Activated T-cell treated with anti-CD3 and anti-CD28 coated beads, Interleukin-2, amount 50 U/mL, for 1 hour (primary cell): Measurements from ENCODE around the gene TPRN.

Source experiments
- DNase-seq: peaks from one replicate; pipeline ENCODE4 v3.0.0-alpha.2; 2020

The TPRN gene

DNA sequence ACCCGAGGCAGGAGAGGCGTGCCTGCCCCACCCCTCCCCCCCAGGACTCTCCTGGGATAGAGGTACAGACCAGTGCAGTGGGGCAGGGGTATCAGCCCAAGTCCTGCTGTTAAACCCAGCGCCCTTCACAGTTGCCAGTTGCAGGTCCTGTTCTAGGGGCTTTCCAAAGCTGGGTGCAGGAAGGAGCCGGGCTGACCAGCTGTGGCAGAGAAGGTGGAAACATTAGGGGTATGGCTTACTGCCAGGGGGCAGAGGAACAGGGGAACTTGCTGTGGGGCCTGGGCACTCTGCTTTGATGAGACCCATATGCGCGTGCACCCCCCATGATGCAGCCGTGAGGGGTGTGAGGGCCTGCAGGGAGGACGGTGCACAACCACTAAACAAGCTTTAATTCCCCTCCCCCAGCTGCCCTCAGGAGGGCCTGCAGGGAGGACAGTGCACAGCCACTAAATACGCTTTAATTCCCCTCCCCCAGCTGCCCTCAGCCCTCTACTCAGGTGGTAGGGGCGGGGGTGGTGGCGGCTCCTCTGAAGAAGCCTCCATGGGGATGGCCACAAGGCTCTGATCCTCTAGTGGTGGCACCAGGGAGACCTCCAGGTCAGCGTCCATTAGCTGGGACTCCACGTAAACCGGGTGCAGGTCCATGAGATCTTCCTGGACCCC, 29.9 kb downstream of the TPRN start:
- DNase-seq, result no peak

DNA sequence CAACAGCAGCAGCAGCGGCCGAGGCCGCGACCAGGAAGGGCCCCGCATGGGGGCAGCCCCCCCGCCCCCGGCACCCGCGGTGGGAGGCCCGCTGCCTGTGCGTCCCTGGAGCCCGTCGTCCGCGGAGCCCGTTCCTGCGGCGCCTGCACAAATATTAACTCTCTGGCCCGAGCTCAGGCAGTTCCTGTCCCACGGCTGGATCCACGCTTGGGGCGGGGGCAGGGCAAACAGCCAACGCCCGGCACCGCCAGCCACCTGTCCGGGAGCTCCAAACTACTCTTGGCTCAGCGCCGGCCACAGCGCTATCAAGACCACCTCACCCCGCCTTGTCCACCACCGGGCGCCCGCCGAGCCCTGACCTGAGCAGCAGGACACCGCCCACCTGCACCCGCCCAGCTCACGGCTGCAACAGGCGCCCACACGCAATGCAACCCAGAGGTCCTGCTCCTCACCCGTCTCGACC, 30.6 kb downstream of the TPRN start, which contains the start of gene LRRC26:
Gene LRRC26 (minus strand): TSS at position 156 of the 463 bp plus-strand sequence. CDS start 108 bp downstream, at position 48.
- DNase-seq, result no peak

DNA sequence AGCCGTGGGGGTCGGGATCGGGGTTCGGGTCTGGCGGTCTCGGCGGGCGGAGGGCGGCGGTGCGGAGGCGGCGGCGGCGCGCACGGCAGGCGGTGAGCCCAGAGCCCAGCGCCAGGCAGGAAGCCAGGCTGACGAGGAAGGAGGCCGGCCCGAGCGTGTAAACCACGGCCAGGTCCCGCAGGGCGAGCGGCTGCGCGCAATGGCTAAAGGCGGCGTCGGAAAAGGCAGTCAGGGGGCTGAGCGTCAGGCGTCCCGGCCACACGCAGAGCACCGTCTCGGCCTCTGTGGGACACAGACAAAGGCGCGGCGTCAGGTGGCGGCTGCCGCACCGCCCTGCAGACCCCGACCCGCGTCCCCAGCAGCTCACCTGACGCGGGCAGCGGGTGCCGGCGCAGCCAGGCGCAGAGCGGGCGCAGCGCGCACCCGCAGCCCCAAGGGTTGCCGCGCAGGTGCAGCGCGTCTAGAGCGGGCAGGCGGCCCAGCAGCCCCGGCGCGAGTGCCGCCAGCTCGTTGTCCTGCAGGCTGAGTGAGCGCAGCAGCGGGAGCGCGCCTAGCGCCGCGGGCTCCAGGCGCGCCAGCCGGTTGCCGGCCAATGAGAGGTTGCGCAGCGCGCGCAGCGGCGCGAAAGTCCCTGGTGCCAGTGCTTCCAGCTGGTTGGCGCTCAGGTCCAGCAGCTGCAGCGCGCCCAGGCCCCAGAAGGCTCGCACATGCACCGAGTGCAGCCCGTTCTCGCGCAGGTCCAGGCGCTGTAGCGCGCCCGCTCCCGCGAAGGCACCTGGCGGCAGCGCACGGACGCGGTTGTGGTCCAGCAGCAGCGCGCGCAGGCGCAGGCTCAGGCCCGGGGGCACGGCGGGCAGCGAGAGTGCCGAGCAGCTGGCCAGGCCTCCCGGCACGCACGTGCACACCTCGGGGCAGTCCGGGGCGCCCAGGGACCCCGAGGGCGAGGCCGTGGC, 31.4 kb downstream of the TPRN start:
- DNase-seq, result no peak

DNA sequence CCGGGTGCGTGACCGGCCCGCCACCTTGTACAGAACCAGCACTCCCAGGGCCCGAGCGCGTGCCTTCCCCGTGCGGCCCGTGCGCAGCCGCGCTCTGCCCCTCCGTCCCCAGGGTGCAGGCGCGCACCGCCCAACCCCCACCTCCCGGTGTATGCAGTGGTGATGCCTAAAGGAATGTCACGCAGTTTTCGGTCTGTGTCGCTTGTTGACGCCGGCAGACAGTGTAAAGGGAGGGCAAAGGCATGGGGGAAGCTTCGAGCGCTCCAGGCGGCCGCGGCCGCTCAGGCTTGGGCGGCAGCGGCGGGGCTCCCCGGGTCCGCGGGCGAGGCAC, 32.0 kb downstream of the TPRN start:
- no peak for DNase-seq

DNA sequence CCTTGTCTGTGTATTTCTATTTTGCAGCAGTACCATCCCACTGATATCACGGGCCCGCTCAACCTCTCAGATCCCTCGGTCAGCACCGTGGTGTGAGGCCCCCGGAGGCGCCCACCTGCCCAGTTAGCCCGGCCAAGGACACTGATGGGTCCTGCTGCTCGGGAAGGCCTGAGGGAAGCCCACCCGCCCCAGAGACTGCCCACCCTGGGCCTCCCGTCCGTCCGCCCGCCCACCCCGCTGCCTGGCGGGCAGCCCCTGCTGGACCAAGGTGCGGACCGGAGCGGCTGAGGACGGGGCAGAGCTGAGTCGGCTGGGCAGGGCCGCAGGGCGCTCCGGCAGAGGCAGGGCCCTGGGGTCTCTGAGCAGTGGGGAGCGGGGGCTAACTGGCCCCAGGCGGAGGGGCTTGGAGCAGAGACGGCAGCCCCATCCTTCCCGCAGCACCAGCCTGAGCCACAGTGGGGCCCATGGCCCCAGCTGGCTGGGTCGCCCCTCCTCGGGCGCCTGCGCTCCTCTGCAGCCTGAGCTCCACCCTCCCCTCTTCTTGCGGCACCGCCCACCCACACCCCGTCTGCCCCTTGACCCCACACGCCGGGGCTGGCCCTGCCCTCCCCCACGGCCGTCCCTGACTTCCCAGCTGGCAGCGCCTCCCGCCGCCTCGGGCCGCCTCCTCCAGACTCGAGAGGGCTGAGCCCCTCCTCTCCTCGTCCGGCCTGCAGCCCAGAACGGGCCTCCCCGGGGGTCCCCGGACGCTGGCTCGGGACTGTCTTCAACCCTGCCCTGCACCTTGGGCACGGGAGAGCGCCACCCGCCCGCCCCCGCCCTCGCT, 32.6 kb downstream of the TPRN start:
- no peak for DNase-seq

DNA sequence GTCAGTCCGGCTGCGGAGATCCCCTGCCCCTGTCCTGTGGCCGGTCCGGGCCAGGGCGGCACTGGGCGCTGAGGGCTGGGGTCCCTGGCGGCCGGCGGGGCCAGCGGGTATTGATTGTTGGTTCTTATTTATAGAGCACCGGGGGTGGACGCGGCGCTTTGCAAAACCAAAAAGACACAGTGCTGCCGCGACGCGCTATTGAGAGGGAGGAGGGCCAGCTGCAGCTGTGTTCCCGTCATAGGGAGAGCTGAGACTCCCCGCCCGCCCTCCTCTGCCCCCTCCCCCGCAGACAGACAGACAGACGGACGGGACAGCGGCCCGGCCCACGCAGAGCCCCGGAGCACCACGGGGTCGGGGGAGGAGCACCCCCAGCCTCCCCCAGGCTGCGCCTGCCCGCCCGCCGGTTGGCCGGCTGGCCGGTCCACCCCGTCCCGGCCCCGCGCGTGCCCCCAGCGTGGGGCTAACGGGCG, 33.2 kb downstream of the TPRN start:
- no peak for DNase-seq

DNA sequence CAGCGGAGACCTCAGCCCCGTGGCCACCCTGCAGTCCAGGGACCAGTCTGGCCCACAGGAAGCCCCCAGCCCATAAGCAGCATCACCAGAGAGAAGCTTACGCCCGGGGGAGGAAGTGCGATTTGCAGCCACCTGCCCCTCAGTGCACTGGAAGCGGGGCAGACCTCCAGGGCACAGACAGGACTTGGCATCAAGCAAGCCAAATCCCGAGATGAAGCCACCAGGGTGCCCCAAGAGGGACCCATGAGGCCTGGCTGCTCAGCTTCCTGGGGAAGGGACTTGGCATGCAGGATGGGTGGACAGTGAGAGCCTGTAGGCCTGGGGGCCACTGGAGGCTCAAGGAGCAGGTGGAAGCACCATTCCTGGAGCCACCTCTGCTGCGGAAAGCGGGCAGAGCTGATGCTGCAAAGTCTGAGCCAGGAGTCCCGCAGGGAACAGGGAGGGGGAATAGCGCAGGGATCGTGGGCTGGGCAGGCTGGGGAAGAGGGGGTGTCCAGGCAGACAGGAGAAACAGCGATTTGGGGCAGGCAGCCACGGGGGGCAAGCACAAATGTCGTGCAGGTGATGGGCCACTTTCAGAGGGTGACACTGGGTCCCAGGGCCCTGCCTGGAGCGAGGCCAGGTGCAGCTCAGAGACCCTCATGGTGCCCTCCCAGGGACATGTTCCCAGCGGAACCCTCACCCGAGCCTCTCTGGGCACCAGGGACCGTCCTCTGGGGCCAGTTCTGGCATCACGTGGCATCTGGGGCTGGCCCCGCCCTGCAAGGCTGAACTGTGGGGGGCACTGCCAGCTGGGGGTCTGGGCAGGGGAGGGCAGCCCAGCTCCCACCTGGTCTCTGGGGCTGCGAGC, 33.9 kb downstream of the TPRN start:
- no peak for DNase-seq

DNA sequence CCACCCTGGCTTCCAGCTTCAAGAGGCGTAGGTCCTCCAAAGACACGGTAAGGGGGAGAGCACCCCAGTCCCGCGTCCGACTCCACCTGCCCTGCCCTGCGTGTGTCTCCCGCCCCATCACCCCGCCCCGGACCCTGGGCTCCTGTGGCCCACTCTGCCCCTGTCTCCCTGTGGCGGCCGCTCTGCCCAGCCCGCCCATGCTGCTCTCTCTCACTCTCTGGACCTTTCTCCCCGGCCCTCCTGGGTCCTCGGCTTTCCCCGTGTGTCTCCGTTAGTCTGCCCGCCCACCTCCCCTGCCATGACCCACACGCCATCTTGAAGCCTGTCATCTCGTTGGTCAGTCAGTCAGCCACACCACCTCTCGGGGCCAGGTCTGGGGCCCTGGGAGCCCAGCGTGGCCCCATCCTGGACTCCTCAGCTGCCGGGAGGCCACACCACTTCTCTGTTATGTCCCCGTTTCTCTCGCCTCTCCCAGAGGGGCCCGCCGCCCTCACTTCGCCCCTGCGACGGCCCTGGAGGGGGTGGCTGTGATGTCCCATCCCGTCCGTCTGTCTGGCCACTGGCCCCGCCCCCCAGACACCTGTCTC, 35.2 kb downstream of the TPRN start:
- DNase-seq, result no peak

DNA sequence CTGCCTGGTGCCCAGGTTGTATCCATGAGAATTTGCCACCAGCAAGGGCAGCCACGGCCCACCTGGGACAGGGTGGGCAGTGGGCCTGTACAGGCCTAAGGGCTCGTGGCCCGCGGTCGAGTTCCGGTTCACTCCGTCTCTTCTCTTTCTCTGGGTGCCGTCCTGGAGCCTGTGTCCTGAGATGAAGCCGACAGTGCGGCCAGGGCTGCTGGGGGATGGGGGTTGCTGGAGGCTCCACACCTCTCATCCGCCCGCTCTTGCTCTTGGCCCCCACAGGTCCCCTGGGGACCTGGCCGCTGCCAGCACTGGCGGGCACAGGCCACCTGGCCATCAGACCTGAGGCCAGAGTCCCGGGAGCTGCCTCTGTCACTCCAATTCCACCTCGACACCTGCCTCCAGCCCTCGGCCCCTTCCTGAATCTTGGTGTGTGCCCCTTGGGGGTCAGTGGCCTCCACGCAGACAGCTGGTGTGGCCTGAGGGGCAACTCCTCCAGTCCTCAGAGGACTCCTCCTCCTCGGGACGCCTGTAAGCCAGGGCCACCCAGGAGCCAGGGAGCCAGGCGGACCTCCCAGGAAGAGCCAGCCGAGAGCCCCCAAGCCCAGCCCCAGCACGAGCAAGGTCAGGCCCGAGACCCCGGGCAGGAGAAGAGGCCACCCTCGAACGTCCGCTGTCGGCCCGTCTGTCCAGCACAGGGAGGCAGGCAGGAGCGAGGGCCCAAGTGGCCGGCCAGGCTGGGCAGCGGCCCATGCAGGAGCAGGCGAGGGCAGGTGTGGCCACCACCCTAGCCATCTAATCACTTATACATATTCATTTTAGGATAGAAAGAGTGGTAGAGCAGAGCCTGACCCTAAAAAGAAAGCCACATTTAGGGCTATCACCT, 35.9 kb downstream of the TPRN start:
- DNase-seq, result no peak

DNA sequence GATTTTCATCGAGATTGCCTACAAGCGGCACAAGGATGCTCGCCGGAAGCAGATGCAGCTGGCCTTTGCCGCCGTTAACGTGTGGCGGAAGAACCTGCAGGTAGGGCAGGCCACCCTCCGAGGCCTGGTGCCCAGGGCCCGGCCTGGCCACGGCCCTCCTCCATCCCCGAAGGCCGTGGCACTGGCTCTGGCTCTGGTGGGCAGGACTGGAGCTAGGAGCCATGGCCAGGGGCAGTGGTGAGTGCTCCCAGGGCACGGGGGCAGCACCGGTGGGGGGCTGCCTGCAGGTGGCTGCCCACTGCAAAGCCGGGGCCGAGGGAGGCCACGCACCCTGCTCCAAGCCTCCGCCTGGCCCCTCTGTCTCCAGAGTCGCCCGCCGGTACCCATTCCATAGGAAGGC, 36.7 kb downstream of the TPRN start:
- DNase-seq, result no peak

DNA sequence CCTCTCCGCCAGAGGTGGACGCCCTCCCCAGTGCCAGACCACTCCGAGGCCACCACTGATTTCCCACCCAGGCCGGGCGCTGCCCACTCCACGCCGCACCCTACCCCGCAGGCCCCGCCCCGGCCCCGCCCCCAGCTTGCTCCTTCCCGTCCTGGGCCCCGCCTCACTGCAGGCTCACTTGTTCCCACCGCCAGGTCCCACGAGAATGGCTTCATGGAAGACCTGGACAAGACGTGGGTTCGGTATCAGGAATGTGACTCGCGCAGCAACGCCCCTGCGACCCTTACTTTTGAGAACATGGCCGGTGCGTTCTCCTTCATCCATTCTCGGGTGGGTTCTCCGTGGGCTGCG, 37.2 kb downstream of the TPRN start:
- DNase-seq, result no peak

DNA sequence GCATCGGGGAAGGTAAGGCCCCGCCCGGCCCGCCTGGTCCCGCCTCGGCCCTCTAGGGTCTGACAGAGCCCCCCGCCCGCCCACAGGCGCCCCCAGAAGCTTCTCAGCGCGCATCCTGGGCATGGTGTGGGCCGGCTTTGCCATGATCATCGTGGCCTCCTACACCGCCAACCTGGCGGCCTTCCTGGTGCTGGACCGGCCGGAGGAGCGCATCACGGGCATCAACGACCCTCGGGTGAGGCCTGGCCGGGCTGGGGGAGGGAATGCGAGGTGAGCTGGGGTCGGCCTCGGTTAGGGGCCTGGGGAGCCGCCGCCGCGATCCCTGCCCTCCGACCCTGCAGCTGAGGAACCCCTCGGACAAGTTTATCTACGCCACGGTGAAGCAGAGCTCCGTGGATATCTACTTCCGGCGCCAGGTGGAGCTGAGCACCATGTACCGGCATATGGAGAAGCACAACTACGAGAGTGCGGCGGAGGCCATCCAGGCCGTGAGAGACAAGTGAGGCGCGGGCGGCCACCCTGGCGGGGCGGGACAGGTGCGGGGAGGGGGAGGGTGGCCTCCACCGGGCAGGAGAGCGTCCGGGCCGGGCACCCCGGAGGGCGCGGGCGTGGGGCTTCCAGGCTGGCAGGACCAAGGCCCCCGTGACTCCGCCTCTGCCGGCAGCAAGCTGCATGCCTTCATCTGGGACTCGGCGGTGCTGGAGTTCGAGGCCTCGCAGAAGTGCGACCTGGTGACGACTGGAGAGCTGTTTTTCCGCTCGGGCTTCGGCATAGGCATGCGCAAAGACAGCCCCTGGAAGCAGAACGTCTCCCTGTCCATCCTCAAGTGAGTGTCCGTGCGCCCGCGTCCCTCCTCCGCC, 37.8 kb downstream of the TPRN start:
- DNase-seq, result peak; percentile 34

DNA sequence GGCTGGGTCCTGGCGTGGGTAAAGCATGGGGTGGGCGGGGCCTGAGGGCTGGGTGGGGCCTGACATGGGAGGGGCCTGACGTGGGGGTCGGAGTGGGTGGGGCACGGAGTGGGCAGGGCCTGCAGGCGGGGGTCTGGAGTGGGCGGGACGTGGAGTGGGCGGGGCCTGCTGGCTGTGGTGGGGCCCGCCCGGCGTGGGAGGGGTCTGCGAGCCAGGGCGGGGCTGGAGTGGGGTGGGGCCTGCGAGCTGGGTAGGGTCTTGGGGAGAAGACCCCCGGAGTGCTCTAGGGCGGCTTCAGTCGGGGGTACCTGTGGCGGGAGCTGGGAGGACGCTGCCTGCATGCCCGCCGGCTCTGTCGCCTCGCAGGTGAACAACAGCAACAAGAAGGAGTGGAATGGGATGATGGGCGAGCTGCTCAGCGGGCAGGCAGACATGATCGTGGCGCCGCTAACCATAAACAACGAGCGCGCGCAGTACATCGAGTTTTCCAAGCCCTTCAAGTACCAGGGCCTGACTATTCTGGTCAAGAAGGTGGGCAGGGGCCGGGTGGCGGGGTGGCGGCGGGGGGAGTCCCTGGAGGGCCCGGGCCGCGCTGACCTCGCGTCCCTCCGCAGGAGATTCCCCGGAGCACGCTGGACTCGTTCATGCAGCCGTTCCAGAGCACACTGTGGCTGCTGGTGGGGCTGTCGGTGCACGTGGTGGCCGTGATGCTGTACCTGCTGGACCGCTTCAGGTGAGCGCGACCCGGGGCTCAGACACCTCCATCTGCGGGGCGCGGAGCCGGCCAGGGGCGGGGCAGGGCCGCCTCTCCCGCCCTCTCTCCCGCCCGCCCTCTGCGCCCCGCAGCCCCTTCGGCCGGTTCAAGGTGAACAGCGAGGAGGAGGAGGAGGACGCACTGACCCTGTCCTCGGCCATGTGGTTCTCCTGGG, 38.7 kb downstream of the TPRN start:
- no peak for DNase-seq

DNA sequence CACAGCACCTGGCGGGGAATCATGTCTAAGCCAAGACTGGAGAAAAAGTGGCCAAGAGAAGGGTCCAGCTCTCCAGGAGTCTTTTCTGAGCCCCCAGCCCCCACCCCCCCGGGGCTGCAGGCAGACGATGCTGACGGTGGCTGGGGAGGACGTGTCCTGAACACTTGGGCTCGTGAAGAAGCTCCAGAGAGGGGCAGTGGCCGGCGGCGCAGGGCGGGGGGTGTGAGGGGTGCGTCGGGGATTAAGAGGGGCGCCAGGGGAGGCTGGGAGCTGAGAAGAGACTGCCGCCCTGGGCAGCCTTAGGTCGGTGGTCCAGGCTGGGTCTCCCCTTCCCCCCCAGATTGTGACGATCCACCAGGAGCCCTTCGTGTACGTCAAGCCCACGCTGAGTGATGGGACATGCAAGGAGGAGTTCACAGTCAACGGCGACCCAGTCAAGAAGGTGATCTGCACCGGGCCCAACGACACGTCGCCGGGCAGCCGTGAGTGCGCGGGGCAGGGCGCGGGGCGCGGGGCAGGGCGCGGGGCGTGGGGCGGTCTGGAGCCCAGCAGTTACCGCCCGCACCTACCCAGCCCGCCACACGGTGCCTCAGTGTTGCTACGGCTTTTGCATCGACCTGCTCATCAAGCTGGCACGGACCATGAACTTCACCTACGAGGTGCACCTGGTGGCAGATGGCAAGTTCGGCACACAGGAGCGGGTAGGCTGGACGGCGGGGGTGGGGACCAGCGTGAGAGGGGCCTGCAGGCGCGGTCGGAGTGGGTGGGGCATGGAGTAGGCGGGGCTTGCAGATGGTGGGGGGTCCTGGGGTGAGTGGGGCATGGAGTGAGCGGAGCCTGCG, 39.6 kb downstream of the TPRN start:
- no peak for DNase-seq

DNA sequence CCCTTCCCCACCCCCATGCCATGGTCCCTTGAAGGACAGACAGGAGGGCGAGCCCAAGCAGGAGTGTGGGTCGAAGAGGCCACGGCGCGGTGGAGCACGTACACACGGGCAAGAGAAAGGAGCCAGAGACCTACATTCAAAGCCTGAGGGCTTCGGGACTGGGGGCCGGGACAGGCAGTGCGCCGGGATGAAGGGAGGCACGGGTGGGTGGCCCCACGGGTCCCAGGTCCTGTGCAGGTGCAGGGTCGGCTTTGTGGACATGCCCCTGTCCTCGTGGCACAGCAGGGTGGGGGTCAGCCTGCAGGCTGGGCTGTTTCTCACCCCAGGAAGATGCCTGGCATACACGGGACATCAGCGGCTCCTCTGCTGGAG, 40.5 kb downstream of the TPRN start:
- DNase-seq, result no peak

DNA sequence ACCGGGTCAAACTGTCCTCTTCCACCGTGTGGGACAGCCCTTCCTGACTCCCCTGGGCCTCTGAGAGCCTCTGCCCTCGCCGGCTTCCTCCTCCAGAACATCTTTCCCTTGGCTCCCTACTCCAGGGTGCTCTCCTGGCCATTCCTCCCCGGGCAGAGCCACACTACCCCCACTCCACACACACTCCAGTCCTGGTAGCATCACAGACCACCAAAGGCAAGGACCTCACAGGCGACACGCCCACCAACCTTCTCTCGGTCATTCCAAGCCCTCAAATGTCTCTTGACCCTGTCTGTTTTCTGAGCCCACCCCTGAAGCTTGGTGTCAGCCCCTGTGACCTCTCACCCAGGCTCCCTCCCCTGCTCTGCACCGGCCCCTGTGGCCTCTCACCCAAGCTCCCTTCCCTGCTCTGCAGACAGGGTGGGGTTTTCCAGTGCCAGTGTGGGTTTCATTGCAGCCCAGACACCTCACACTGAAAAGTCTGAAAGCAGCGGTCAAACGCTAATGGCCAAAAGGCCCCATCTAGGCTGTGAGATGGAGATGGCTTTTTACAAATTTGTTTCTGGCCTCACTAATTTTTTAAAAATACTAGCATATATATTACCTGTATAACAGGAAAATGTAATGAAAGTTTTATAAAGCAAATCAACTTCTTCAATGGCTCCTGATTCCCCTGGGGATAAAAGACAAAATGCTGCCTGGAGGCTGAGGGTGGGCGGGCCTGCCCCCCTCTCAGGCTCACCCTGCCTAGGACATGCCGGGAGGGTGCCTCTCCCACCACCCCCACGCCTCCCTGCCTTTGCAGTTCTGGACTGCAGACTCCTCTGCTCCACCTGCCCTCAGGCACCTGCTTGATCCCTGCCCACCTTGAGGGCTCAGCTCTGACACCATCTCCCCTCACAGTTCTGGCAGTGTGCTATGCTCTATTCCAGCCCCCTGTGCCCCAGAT, 41.2 kb downstream of the TPRN start:
- no peak for DNase-seq

DNA sequence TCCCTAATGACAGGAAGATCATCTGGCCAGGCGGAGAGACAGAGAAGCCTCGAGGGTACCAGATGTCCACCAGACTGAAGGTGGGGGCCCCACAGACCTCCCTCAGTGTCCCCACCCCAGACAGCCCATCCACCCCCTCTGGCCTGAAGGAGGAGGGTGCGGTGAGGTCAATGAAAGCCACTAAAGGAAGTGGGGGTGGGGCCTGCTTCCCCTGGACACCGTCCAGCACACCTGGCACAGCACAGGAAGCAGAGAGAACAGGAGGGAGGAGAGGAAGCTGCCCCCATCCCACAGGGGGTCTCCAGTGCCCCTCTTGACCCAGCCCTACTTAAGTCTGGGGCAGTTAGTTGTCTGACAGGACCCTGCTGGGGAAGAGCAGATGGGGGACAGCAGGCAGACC, 41.9 kb downstream of the TPRN start:
- DNase-seq, result no peak
